Liver (tissue), 3 donors: Measurements from ENCODE around the gene VPS35L.
"Not testable (repeated sequence)": the region's sequence is repeated elsewhere in the genome, so short reads cannot be mapped to it uniquely, and the experiment has no call there.

Source experiments
- CTCF ChIP-seq: fragments of 150-350 bp; IDR thresholded peaks from 2 replicates; pipeline ENCODE4 v1.5.1; 2017; ENCODE audit warnings: improper control_type of control experiment, low read depth, low read length; ENCODE audit not compliant: missing input control
- EGR1 ChIP-seq, 2 donors: IDR thresholded peaks; 2 replicates each; pipeline ENCODE4 v1.6.1; 2016 to 2018; ENCODE audit warnings: antibody characterized with exemption in 2 of 2, low read depth in 2 of 2
- FOXA1 ChIP-seq: IDR thresholded peaks from 2 replicates; pipeline ENCODE4 v1.6.1; 2016; ENCODE audit warnings: antibody characterized with exemption
- GABPA ChIP-seq, 2 donors: IDR thresholded peaks in 1 of 2; conservative IDR thresholded peaks in 1 of 2; 2 replicates each; pipeline ENCODE4 v1.6.1; 2016; ENCODE audit warnings: antibody characterized with exemption in 2 of 2, mild to moderate bottlenecking in 1 of 2, moderate library complexity in 1 of 2
- HNF4A ChIP-seq, 2 donors: conservative IDR thresholded peaks; 2 replicates each; pipeline ENCODE4 v1.6.1; 2016; ENCODE audit warnings: antibody characterized with exemption in 2 of 2, mild to moderate bottlenecking in 2 of 2
- JUND ChIP-seq, 2 donors: IDR thresholded peaks; 2 replicates each; pipeline ENCODE4 v1.6.1; 2016; ENCODE audit warnings: antibody characterized with exemption in 2 of 2
- MAX ChIP-seq: IDR thresholded peaks from 2 replicates; pipeline ENCODE4 v1.6.1; 2016; ENCODE audit warnings: antibody characterized with exemption
- RAD21 ChIP-seq, 2 donors: IDR thresholded peaks; 2 replicates each; pipeline ENCODE4 v1.6.1; 2016; ENCODE audit warnings: antibody characterized with exemption in 2 of 2, mild to moderate bottlenecking in 2 of 2
- REST ChIP-seq: IDR thresholded peaks from 2 replicates; pipeline ENCODE4 v1.6.1; 2016; ENCODE audit warnings: antibody characterized with exemption, mild to moderate bottlenecking
- SP1 ChIP-seq: IDR thresholded peaks from 2 replicates; pipeline ENCODE4 v1.6.1; 2018; ENCODE audit warnings: antibody characterized with exemption, mild to moderate bottlenecking
- TAF1 ChIP-seq: conservative IDR thresholded peaks from 2 replicates; pipeline ENCODE4 v1.6.1; 2016; ENCODE audit warnings: antibody characterized with exemption, mild to moderate bottlenecking
- YY1 ChIP-seq: IDR thresholded peaks from 2 replicates; pipeline ENCODE4 v1.6.1; 2016; ENCODE audit warnings: antibody characterized with exemption, mild to moderate bottlenecking
- TF ChIP-seq, protein P1 (sequence below): IDR thresholded peaks from 2 replicates; pipeline ENCODE4 v1.6.1; 2016; ENCODE audit warnings: antibody characterized with exemption
- TF ChIP-seq, protein P2 (sequence below): IDR thresholded peaks from 2 replicates; pipeline ENCODE4 v1.6.1; 2016; ENCODE audit warnings: antibody characterized with exemption
- donor health status: healthy.
- donor health status: healthy.

- TF ChIP-seq CTCF; TAF1; EGR1 (IDR thresholded peaks at IDR 0.05; ENCODE audit: low read depth in 2 of 2); YY1; MAX; REST; RAD21 (IDR thresholded peaks at IDR 0.05); GABPA (IDR thresholded peaks at IDR 0.05 in 1 of 2, conservative IDR thresholded peaks at IDR 0.05 in 1 of 2); FOXA1; JUND (IDR thresholded peaks at IDR 0.05); SP1; HNF4A (conservative IDR thresholded peaks at IDR 0.05): not testable (repeated sequence)
- TF ChIP-seq, protein P1, sequence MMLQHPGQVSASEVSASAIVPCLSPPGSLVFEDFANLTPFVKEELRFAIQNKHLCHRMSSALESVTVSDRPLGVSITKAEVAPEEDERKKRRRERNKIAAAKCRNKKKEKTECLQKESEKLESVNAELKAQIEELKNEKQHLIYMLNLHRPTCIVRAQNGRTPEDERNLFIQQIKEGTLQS, result not testable (repeated sequence)
- TF ChIP-seq, protein P2, sequence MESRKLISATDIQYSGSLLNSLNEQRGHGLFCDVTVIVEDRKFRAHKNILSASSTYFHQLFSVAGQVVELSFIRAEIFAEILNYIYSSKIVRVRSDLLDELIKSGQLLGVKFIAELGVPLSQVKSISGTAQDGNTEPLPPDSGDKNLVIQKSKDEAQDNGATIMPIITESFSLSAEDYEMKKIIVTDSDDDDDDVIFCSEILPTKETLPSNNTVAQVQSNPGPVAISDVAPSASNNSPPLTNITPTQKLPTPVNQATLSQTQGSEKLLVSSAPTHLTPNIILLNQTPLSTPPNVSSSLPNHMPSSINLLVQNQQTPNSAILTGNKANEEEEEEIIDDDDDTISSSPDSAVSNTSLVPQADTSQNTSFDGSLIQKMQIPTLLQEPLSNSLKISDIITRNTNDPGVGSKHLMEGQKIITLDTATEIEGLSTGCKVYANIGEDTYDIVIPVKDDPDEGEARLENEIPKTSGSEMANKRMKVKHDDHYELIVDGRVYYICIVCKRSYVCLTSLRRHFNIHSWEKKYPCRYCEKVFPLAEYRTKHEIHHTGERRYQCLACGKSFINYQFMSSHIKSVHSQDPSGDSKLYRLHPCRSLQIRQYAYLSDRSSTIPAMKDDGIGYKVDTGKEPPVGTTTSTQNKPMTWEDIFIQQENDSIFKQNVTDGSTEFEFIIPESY, result not testable (repeated sequence)
These were observed 123.8 kb downstream of the VPS35L start for GRCh38 chr16:19679281-19679680.
